ENCODE data around the gene MBTPS1. TPM values are rescaled to one million over a fixed set of nuclear protein-coding genes. Genes with fewer than 3 reads are reported as not detected.
A peak's percentile ranks its signal among the peaks of the same experiment; 100 is the strongest.

Gene MBTPS1
- total and polyA plus RNA-seq, 9 of the 15 experiments (the other 6 are each of a cell fraction or from before 2014, with no cell fraction given): 2.8 to 57.6 (median 43.8) TPM

DNA sequence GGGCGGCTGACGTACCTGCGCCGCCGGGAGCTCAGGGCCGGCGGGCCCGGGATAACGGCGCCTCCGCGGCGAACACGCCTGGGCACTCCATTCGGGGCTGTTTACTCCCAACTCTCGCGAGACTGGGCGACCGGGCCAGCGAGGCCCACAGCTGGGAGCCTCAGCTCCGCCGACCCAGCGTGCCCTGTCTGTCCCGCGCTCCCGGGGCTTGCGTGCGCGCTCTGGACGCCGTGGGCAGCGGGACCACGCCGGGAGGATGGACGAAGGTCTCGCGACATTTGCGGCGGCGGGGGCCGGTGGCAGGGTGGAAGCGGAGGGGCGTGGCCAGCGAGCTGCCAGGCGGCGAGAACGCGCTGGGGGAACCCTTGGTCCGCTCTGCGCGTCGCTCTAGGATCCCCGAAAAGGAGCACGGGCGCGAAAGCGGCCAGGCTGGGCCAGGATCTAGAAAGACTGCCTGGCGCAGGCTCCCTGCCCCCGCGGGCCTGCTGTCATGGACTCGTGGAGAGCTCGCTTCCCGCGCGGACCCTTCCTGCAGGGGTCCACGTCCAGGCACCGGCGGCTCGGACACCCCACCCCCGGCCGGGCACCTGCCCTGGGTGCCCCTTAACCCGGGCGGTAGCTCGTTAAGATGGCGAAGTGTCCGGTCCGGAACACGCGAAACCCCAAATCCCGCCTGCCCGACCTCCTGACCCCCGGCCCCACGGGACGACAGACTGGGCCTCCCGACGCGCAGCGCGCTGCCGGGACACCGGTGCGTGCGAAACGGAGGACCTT is at the start of gene MBTPS1 (continued):
- TF ChIP-seq MTA3 (IDR thresholded peaks at IDR 0.05; ENCODE audit: borderline replicate concordance) (peak; percentile 71; the same call in 1 of the 2 replicates), SMAD2 (IDR thresholded peaks at IDR 0.05; ENCODE audit: low read depth, low read length) (no peak), NFE2L1 (tag; IDR thresholded peaks at IDR 0.05; ENCODE audit: borderline replicate concordance, low read depth) (no peak), TAF15 (IDR thresholded peaks at IDR 0.05; ENCODE audit: low read depth, low read length) (no peak), STAG1 (CRISPR knock-in tag; IDR thresholded peaks at IDR 0.05; ENCODE audit: borderline replicate concordance) (no peak), U2AF1 (optimal IDR thresholded peaks at IDR 0.05; ENCODE audit: low read depth, low read length) (peak; percentile 78), OTX1 (CRISPR knock-in tag; IDR thresholded peaks at IDR 0.05) (no peak), HDAC1 (IDR thresholded peaks at IDR 0.05) (peak in 1 of 2 experiments; percentile 57; a peak in 2 of 4 replicates), HDGF (IDR thresholded peaks at IDR 0.05) (no peak), PTTG1 (tag; IDR thresholded peaks at IDR 0.05; ENCODE audit: low read depth) (no peak), NFIX (CRISPR knock-in tag; IDR thresholded peaks at IDR 0.05; ENCODE audit: low read depth) (no peak), SRSF1 (IDR thresholded peaks at IDR 0.05; ENCODE audit: low read depth, low read length) (0 out of 2 replicates have a peak, but pooled peaks have one; percentile 33), ZC3H8 (IDR thresholded peaks at IDR 0.05) (no peak), ZNF347 (CRISPR knock-in tag; IDR thresholded peaks at IDR 0.05; ENCODE audit: low read depth) (no peak), MYC (IDR thresholded peaks at IDR 0.05; ENCODE audit: low read depth, low read length) (peak; percentile 88), MYC (CRISPR knock-in tag; IDR thresholded peaks at IDR 0.05; ENCODE audit: borderline replicate concordance, low read depth) (peak; percentile 92), SMAD1 (IDR thresholded peaks at IDR 0.05; ENCODE audit: low read depth, low read length, partially characterized antibody) (peak; percentile 53)
- TF ChIP-seq, protein P1, sequence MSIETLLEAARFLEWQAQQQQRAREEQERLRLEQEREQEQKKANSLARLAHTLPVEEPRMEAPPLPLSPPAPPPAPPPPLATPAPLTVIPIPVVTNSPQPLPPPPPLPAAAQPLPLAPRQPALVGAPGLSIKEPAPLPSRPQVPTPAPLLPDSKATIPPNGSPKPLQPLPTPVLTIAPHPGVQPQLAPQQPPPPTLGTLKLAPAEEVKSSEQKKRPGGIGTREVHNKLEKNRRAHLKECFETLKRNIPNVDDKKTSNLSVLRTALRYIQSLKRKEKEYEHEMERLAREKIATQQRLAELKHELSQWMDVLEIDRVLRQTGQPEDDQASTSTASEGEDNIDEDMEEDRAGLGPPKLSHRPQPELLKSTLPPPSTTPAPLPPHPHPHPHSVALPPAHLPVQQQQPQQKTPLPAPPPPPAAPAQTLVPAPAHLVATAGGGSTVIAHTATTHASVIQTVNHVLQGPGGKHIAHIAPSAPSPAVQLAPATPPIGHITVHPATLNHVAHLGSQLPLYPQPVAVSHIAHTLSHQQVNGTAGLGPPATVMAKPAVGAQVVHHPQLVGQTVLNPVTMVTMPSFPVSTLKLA (conservative IDR thresholded peaks at IDR 0.05): peak; percentile 74 to 89
- TF ChIP-seq, protein P2, sequence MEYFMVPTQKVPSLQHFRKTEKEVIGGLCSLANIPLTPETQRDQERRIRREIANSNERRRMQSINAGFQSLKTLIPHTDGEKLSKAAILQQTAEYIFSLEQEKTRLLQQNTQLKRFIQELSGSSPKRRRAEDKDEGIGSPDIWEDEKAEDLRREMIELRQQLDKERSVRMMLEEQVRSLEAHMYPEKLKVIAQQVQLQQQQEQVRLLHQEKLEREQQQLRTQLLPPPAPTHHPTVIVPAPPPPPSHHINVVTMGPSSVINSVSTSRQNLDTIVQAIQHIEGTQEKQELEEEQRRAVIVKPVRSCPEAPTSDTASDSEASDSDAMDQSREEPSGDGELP (CRISPR knock-in tag; IDR thresholded peaks at IDR 0.05; ENCODE audit: borderline replicate concordance): peak; percentile 99
- TF ChIP-seq, protein P3, sequence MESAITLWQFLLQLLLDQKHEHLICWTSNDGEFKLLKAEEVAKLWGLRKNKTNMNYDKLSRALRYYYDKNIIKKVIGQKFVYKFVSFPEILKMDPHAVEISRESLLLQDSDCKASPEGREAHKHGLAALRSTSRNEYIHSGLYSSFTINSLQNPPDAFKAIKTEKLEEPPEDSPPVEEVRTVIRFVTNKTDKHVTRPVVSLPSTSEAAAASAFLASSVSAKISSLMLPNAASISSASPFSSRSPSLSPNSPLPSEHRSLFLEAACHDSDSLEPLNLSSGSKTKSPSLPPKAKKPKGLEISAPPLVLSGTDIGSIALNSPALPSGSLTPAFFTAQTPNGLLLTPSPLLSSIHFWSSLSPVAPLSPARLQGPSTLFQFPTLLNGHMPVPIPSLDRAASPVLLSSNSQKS (CRISPR knock-in tag; IDR thresholded peaks at IDR 0.05): no peak
- TF ChIP-seq, protein P4, sequence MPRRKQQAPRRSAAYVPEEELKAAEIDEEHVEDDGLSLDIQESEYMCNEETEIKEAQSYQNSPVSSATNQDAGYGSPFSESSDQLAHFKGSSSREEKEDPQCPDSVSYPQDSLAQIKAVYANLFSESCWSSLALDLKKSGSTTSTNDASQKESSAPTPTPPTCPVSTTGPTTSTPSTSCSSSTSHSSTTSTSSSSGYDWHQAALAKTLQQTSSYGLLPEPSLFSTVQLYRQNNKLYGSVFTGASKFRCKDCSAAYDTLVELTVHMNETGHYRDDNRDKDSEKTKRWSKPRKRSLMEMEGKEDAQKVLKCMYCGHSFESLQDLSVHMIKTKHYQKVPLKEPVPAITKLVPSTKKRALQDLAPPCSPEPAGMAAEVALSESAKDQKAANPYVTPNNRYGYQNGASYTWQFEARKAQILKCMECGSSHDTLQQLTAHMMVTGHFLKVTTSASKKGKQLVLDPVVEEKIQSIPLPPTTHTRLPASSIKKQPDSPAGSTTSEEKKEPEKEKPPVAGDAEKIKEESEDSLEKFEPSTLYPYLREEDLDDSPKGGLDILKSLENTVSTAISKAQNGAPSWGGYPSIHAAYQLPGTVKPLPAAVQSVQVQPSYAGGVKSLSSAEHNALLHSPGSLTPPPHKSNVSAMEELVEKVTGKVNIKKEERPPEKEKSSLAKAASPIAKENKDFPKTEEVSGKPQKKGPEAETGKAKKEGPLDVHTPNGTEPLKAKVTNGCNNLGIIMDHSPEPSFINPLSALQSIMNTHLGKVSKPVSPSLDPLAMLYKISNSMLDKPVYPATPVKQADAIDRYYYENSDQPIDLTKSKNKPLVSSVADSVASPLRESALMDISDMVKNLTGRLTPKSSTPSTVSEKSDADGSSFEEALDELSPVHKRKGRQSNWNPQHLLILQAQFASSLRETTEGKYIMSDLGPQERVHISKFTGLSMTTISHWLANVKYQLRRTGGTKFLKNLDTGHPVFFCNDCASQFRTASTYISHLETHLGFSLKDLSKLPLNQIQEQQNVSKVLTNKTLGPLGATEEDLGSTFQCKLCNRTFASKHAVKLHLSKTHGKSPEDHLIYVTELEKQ (CRISPR knock-in tag; IDR thresholded peaks at IDR 0.05): 0 out of 2 replicates have a peak, but pooled peaks have one; percentile 59
